Stomach smooth muscle (tissue), 2 donors: ENCODE results near the gene ABCA6.

Experiments
- H3K27ac ChIP-seq: one replicate; pipeline ENCODE4 v1.7.0; 2013; ENCODE audit warnings: mild to moderate bottlenecking, low read length, inconsistent platforms
- H3K27me3 ChIP-seq, 2 donors: one replicate each; pipeline ENCODE4 v1.7.0; 2013; ENCODE audit warnings: low read length in 2 of 2; ENCODE audit not compliant: insufficient read depth in 2 of 2, control insufficient read depth in 1 of 2
- H3K36me3 ChIP-seq, 2 donors: one replicate each; pipeline ENCODE4 v1.7.0; 2013; ENCODE audit warnings: low read length in 2 of 2; ENCODE audit not compliant: control insufficient read depth in 2 of 2, insufficient read depth in 2 of 2
- H3K4me1 ChIP-seq: one replicate; pipeline ENCODE4 v1.7.0; 2013; ENCODE audit warnings: low read length; ENCODE audit not compliant: control insufficient read depth, insufficient read depth
- H3K4me3 ChIP-seq, 2 donors: one replicate each; pipeline ENCODE4 v1.7.0; 2013; ENCODE audit warnings: low read length in 2 of 2
- H3K9ac ChIP-seq, 2 donors: one replicate each; pipeline ENCODE4 v1.7.0; 2013; ENCODE audit warnings: low read length in 2 of 2, mild to moderate bottlenecking in 1 of 2
- H3K9me3 ChIP-seq, 2 donors: one replicate each; pipeline ENCODE4 v1.7.0; 2013; ENCODE audit warnings: low read length in 2 of 2; ENCODE audit not compliant: control insufficient read depth in 2 of 2
- donor health status: healthy.
- donor health status: Pancreatic carcinoma.

The ABCA6 gene

GRCh38 chr17:69141431-69142174 is at the start of gene ABCA6:
Gene ABCA6, minus strand, starts transcription at chr17:69141895. Its CDS starts 1,192 bp downstream, at chr17:69140703.
- peak within 1 kb of the TSS; percentile 20 for H3K27ac ChIP-seq
- no peaks in the 10 kb centered on the region for H3K4me1 ChIP-seq
- peaks cover 0 to 3% of the 10 kb centered on the region in 2 donors for H3K9me3 ChIP-seq
- peak within 1 kb of the TSS; percentile 6 to 45 for H3K9ac ChIP-seq
- peak within 1 kb of the TSS; percentile 55 to 59 for H3K4me3 ChIP-seq
- H3K27me3 ChIP-seq: no peaks in the 10 kb centered on the region
- peaks cover 0 to 4% of the 10 kb centered on the region in 2 donors for H3K36me3 ChIP-seq

- H3K9ac ChIP-seq: no peak overlapping the region
- H3K36me3 ChIP-seq: no peaks in the 10 kb centered on the region
- H3K4me1 ChIP-seq: no peaks in the 10 kb centered on the region
- no peaks in the 10 kb centered on the region for H3K27me3 ChIP-seq
- H3K9me3 ChIP-seq: no peaks in the 10 kb centered on the region
- H3K27ac ChIP-seq: no peak overlapping the region
- H3K4me3 ChIP-seq: no peak overlapping the region
These were observed 47.1 kb upstream of the ABCA6 start for GRCh38 chr17:69188796-69189195.

GRCh38 chr17:69188064-69188463 is 46.4 kb upstream of the ABCA6 start:
- H3K9ac ChIP-seq: no peak overlapping the region
- H3K9me3 ChIP-seq: no peaks in the 10 kb centered on the region
- H3K4me1 ChIP-seq: no peaks in the 10 kb centered on the region
- no peaks in the 10 kb centered on the region for H3K36me3 ChIP-seq
- no peak overlapping the region for H3K4me3 ChIP-seq
- no peaks in the 10 kb centered on the region for H3K27me3 ChIP-seq
- H3K27ac ChIP-seq: no peak overlapping the region

GRCh38 chr17:69187294-69187693 is 45.6 kb upstream of the ABCA6 start:
- H3K36me3 ChIP-seq: no peaks in the 10 kb centered on the region
- no peaks in the 10 kb centered on the region for H3K27me3 ChIP-seq
- H3K4me1 ChIP-seq: no peaks in the 10 kb centered on the region
- H3K4me3 ChIP-seq: no peak overlapping the region
- H3K27ac ChIP-seq: no peak overlapping the region
- H3K9me3 ChIP-seq: no peaks in the 10 kb centered on the region
- H3K9ac ChIP-seq: no peak overlapping the region

- no peak overlapping the region for H3K4me3 ChIP-seq
- no peaks in the 10 kb centered on the region for H3K4me1 ChIP-seq
- no peak overlapping the region for H3K9ac ChIP-seq
- no peaks in the 10 kb centered on the region for H3K9me3 ChIP-seq
- no peak overlapping the region for H3K27ac ChIP-seq
- H3K27me3 ChIP-seq: no peaks in the 10 kb centered on the region
- no peaks in the 10 kb centered on the region for H3K36me3 ChIP-seq
These were observed 37.7 kb upstream of the ABCA6 start for GRCh38 chr17:69179227-69179952.

- H3K4me3 ChIP-seq: no peak overlapping the region
- H3K36me3 ChIP-seq: no peaks in the 10 kb centered on the region
- H3K4me1 ChIP-seq: no peaks in the 10 kb centered on the region
- H3K27me3 ChIP-seq: no peaks in the 10 kb centered on the region
- no peak overlapping the region for H3K27ac ChIP-seq
- H3K9ac ChIP-seq: no peak overlapping the region
- H3K9me3 ChIP-seq: no peaks in the 10 kb centered on the region
These were observed 34.7 kb upstream of the ABCA6 start for GRCh38 chr17:69176457-69176795.

GRCh38 chr17:69175625-69176456 is 34.1 kb upstream of the ABCA6 start:
- H3K27ac ChIP-seq: no peak overlapping the region

GRCh38 chr17:69175262-69175624 is 33.5 kb upstream of the ABCA6 start:
- no peaks in the 10 kb centered on the region for H3K27me3 ChIP-seq
- H3K36me3 ChIP-seq: no peaks in the 10 kb centered on the region
- H3K27ac ChIP-seq: no peak overlapping the region
- H3K9me3 ChIP-seq: no peaks in the 10 kb centered on the region
- H3K4me1 ChIP-seq: no peaks in the 10 kb centered on the region
- H3K4me3 ChIP-seq: no peak overlapping the region
- H3K9ac ChIP-seq: no peak overlapping the region

More at GRCh38 chr17:69175625-69176456, 34.1 kb upstream of the ABCA6 start:
- Histone ChIP-seq H3K9me3 (no peaks in the 10 kb centered on the region), H3K27me3 (no peaks in the 10 kb centered on the region), H3K4me3 (no peak overlapping the region), H3K4me1 (no peaks in the 10 kb centered on the region), H3K9ac (no peak overlapping the region), H3K36me3 (no peaks in the 10 kb centered on the region)

- Histone ChIP-seq H3K4me1 (no peaks in the 10 kb centered on the region), H3K4me3 (no peak overlapping the region), H3K27ac (no peak overlapping the region), H3K36me3 (no peaks in the 10 kb centered on the region), H3K9ac (no peak overlapping the region), H3K9me3 (no peaks in the 10 kb centered on the region), H3K27me3 (no peaks in the 10 kb centered on the region)
These were observed 31.4 kb upstream of the ABCA6 start for GRCh38 chr17:69173118-69173517.

- no peak overlapping the region for H3K9ac ChIP-seq
- no peak overlapping the region for H3K4me3 ChIP-seq
- H3K9me3 ChIP-seq: no peaks in the 10 kb centered on the region
- no peak overlapping the region for H3K27ac ChIP-seq
- H3K27me3 ChIP-seq: no peaks in the 10 kb centered on the region
- no peaks in the 10 kb centered on the region for H3K4me1 ChIP-seq
- no peaks in the 10 kb centered on the region for H3K36me3 ChIP-seq
These were observed 28.7 kb upstream of the ABCA6 start for GRCh38 chr17:69170377-69170776.
